Stimulated activated CD4-positive, alpha-beta T cell treated with anti-CD3 and anti-CD28 coated beads, Interleukin-1b, Interleukin-23, amount 100 ng/mL, for 1 hour (primary cell): ENCODE measurements around the gene CLECL1.
"Not testable (repeated sequence)": the region's sequence is repeated elsewhere in the genome, so short reads cannot be mapped to it uniquely, and the experiment has no call there.

Experiments used
- DNase-seq, 2 donors: peaks; one replicate each; pipeline ENCODE4 v3.0.0-alpha.2; 2020; ENCODE audit warnings: low read depth in 2 of 2

CLECL1 gene

GRCh38 chr12:9695661-9696060, 37.2 kb downstream of the CLECL1 start:
- DNase-seq: not testable (repeated sequence)

- not testable (repeated sequence) for DNase-seq
These were observed 37.7 kb downstream of the CLECL1 start for GRCh38 chr12:9695150-9695549.

GRCh38 chr12:9694241-9694640, 38.7 kb downstream of the CLECL1 start:
- DNase-seq: no peak

GRCh38 chr12:9692909-9693308, 40.0 kb downstream of the CLECL1 start:
- no peak for DNase-seq

- DNase-seq: no peak
These were observed 45.7 kb downstream of the CLECL1 start for GRCh38 chr12:9687228-9687627.

GRCh38 chr12:9685915-9686314, 47.0 kb downstream of the CLECL1 start:
- no peak for DNase-seq

GRCh38 chr12:9685366-9685765, 47.5 kb downstream of the CLECL1 start:
- DNase-seq: not testable (repeated sequence)

- not testable (repeated sequence) for DNase-seq
These were observed 49.9 kb downstream of the CLECL1 start for GRCh38 chr12:9682949-9683348.

- DNase-seq: not testable (repeated sequence)
These were observed 50.4 kb downstream of the CLECL1 start for GRCh38 chr12:9682508-9682907.

GRCh38 chr12:9674226-9674590, 58.7 kb downstream of the CLECL1 start:
- DNase-seq: no peak

- no peak for DNase-seq
These were observed 59.3 kb downstream of the CLECL1 start for GRCh38 chr12:9673404-9674225.
